Body of pancreas (tissue), 4 donors: ENCODE measurements around the gene C10orf105.

Source experiments
- POLR2A ChIP-seq, 3 donors: fragments of 450-650 bp; IDR thresholded peaks; one replicate each; pipeline ENCODE4 v1.6.1; 2016; ENCODE audit warnings: antibody characterized with exemption in 3 of 3, mild to moderate bottlenecking in 2 of 3
- TF ChIP-seq, protein P1 (sequence below), 7 experiments: fragments of 450-650 bp in 4 of 7; fragments of 200-600 bp in 3 of 7; sonication (generic) in 3 of 7; IDR thresholded peaks; one replicate each; pipeline ENCODE4 v1.5.1; 2016 to 2019; ENCODE audit warnings: antibody characterized with exemption in 7 of 7

DNA sequence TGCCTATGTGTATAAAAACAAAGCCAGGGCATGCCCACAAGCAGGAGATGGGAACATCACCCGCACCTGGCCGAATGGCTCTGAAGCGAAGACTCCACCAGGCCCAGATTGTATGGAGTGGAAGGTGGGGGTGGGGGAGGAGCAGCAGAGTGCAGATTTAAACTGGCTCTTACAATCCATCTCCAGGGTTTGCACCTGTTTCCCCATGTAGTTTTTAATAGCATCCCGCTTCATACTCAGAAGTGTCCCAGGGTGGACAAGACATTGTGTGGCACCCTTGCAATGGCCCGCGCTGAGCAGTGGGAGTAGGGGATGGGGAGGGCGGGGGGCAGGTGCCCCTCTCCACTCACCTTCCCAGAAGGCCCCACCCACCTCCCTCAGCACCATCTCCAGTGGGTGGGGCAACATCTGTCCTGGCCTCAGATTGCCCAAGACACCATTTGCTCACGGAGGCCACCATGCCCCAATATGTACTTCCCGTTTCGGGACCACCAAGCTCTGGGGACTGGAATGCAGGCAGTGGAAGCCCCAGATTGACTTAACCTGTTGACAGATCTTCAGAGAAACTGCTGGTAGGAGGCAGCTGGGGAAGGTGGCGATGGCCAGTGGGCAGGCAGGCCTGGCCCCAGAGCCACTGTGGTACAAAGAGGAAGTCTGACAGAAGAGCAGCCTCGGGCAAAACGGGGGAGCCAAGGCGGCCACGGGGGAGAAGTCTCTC lies 30.7 kb upstream of the C10orf105 start:
- TF ChIP-seq POLR2A (IDR thresholded peaks at IDR 0.05), result no peak
- TF ChIP-seq, protein P1, sequence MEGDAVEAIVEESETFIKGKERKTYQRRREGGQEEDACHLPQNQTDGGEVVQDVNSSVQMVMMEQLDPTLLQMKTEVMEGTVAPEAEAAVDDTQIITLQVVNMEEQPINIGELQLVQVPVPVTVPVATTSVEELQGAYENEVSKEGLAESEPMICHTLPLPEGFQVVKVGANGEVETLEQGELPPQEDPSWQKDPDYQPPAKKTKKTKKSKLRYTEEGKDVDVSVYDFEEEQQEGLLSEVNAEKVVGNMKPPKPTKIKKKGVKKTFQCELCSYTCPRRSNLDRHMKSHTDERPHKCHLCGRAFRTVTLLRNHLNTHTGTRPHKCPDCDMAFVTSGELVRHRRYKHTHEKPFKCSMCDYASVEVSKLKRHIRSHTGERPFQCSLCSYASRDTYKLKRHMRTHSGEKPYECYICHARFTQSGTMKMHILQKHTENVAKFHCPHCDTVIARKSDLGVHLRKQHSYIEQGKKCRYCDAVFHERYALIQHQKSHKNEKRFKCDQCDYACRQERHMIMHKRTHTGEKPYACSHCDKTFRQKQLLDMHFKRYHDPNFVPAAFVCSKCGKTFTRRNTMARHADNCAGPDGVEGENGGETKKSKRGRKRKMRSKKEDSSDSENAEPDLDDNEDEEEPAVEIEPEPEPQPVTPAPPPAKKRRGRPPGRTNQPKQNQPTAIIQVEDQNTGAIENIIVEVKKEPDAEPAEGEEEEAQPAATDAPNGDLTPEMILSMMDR (IDR thresholded peaks at IDR 0.05), result no peak
